ENCODE measurements around the gene ADARB1. TPM values are rescaled to one million over a fixed set of nuclear protein-coding genes. Genes with fewer than 3 reads are reported as not detected.

The ADARB1 gene
- total RNA-seq, 1 donor from 2014 or later = 25.8 TPM

DNA sequence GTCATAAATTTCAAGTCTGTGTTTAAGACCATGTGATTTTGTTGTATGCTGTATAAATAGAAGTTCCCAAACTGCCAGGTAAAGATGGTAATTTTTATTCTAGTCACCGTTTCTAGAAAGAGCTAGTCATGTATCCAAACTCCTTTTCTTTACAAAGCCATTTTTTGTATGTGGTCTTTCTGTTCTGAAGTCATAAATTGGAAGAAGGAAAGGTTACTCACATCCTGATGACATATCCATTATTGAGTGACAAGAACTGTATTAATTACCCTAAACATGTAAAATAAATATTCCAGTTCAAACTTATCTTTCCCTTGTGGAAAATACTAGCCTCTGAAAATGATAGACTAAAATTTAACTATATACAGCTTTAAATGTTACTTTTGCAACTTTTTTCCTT lies 108.6 kb downstream of the ADARB1 start:
- Histone ChIP-seq H3K27me3 (ENCODE audit: insufficient read depth, low read length) (no peaks in the 10 kb centered on the region), H3K79me2 (ENCODE audit: insufficient read depth, low read length) (no peaks in the 10 kb centered on the region), H2AFZ (ENCODE audit: low read depth, low read length) (no peak overlapping the region), H4K20me1 (ENCODE audit: insufficient read depth, low read length) (no peaks in the 10 kb centered on the region), H3K4me2 (ENCODE audit: low read length) (no peak overlapping the region), H3K4me3 (ENCODE audit: insufficient read depth, low read depth, low read length) (no peak overlapping the region), H3K36me3 (ENCODE audit: insufficient read depth, low read length) (peaks cover 20% of the 10 kb centered on the region), H3K27ac (ENCODE audit: low read depth, low read length) (no peak overlapping the region), H3K4me1 (ENCODE audit: insufficient read depth, low read length) (no peaks in the 10 kb centered on the region), H3K9me3 (ENCODE audit: insufficient read depth, low read depth, low read length) (peaks cover 7% of the 10 kb centered on the region), H3K9ac (ENCODE audit: low read length) (no peak overlapping the region)
- DNase-seq (ENCODE audit: low read depth) (no peak), FAIRE-seq (no peak)
- H3K27me3 Mint-ChIP-seq (ENCODE audit: low read depth, unreplicated experiment) = no peaks in the 10 kb centered on the region
- H3K4me1 Mint-ChIP-seq (ENCODE audit: low read depth, unreplicated experiment) = no peaks in the 10 kb centered on the region
- H3K36me3 Mint-ChIP-seq (ENCODE audit: low read depth, unreplicated experiment) = peaks cover 26% of the 10 kb centered on the region
- TF ChIP-seq EZH2 (IDR thresholded peaks at IDR 0.05; ENCODE audit: insufficient read depth, low read length) (no peak), CTCF (IDR thresholded peaks at IDR 0.05; ENCODE audit: insufficient read depth, low read depth, low read length) (no peak)
- H3K27ac Mint-ChIP-seq (ENCODE audit: unreplicated experiment) = no peak overlapping the region
- no peak overlapping the region for H3K4me3 Mint-ChIP-seq (ENCODE audit: unreplicated experiment)
- H3K9me3 Mint-ChIP-seq (ENCODE audit: unreplicated experiment) = peaks cover 16% of the 10 kb centered on the region

DNA sequence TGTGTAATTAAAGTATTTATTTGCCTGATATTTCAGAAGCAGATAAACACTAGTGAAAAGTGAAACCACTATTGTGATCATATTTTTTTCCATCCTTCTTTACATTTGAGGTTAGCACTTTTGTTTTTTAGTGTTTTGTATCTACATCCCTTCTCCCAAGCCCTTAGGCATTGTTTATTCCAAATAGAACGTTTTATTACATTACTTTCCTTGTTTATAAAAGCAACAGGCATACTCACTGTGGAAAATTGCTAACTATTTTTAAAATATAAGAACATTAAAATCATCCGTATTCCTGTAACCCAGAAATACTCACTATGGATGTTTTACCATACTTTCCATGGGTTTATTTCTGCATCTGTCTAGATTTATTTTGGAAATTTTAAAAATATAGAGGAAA lies 109.5 kb downstream of the ADARB1 start:
- H3K4me3 ChIP-seq (ENCODE audit: insufficient read depth, low read depth, low read length) = no peak overlapping the region
- H3K36me3 Mint-ChIP-seq (ENCODE audit: low read depth, unreplicated experiment) = peaks cover 33% of the 10 kb centered on the region

More for the DNA sequence above, 109.5 kb downstream of the ADARB1 start:
- Mint-ChIP-seq H3K4me3 (ENCODE audit: unreplicated experiment) (no peak overlapping the region), H3K27me3 (ENCODE audit: low read depth, unreplicated experiment) (no peaks in the 10 kb centered on the region), H3K27ac (ENCODE audit: unreplicated experiment) (no peak overlapping the region), H3K9me3 (ENCODE audit: unreplicated experiment) (peaks cover 22% of the 10 kb centered on the region), H3K4me1 (ENCODE audit: low read depth, unreplicated experiment) (no peaks in the 10 kb centered on the region)
- peaks cover 7% of the 10 kb centered on the region for H3K9me3 ChIP-seq (ENCODE audit: insufficient read depth, low read depth, low read length)
- H3K36me3 ChIP-seq (ENCODE audit: insufficient read depth, low read length) = peaks cover 20% of the 10 kb centered on the region
- FAIRE-seq (no peak), DNase-seq (ENCODE audit: low read depth) (no peak)
- no peak overlapping the region for H3K4me2 ChIP-seq (ENCODE audit: low read length)
- no peak overlapping the region for H2AFZ ChIP-seq (ENCODE audit: low read depth, low read length)
- H3K79me2 ChIP-seq (ENCODE audit: insufficient read depth, low read length) = no peaks in the 10 kb centered on the region
- H3K9ac ChIP-seq (ENCODE audit: low read length) = no peak overlapping the region
- no peak overlapping the region for H3K27ac ChIP-seq (ENCODE audit: low read depth, low read length)
- no peaks in the 10 kb centered on the region for H3K27me3 ChIP-seq (ENCODE audit: insufficient read depth, low read length)
- no peaks in the 10 kb centered on the region for H4K20me1 ChIP-seq (ENCODE audit: insufficient read depth, low read length)
- no peaks in the 10 kb centered on the region for H3K4me1 ChIP-seq (ENCODE audit: insufficient read depth, low read length)
- TF ChIP-seq CTCF (IDR thresholded peaks at IDR 0.05; ENCODE audit: insufficient read depth, low read depth, low read length) = no peak
- no peak for TF ChIP-seq EZH2 (IDR thresholded peaks at IDR 0.05; ENCODE audit: insufficient read depth, low read length)

All from astrocyte (in vitro differentiated cells and primary cell).